ENCODE measurements around the gene SACS.

SACS gene

GRCh38 chr13:23453132-23453531 is 19.6 kb upstream of the SACS start:
- Histone ChIP-seq H3K4me2 (ENCODE audit: low read length) (no peak overlapping the region), H3K27me3 (ENCODE audit: low read depth, low read length) (0 out of 2 replicates have a peak, but pooled peaks cover 11% of the 10 kb centered on the region), H3K4me3 (ENCODE audit: low read length) (no peak overlapping the region), H3K36me3 (replicated peaks; ENCODE audit: low read depth, low read length) (no peaks in the 10 kb centered on the region), H3K27ac (ENCODE audit: low read length) (no peak overlapping the region), H2AFZ (ENCODE audit: low read depth, low read length) (no peak overlapping the region), H3K79me2 (ENCODE audit: low read length) (no peaks in the 10 kb centered on the region), H3K9ac (ENCODE audit: low read length) (no peak overlapping the region), H3K9me3 (ENCODE audit: insufficient read depth, low read length) (no peaks in the 10 kb centered on the region), H4K20me1 (ENCODE audit: insufficient read depth, low read length) (no peaks in the 10 kb centered on the region), H3K4me1 (ENCODE audit: low read length) (0 out of 2 replicates have a peak, but pooled peaks cover 3% of the 10 kb centered on the region)
- no peak for TF ChIP-seq EZH2phosphoT487 (IDR thresholded peaks at IDR 0.05; ENCODE audit: low read depth)
- no peak for TF ChIP-seq CTCF (IDR thresholded peaks at IDR 0.05; ENCODE audit: low read depth, low read length)

- no peaks in the 10 kb centered on the region for H3K36me3 ChIP-seq (replicated peaks; ENCODE audit: low read depth, low read length)
- no peak for TF ChIP-seq CTCF (IDR thresholded peaks at IDR 0.05; ENCODE audit: low read depth, low read length)
- no peak for TF ChIP-seq EZH2phosphoT487 (IDR thresholded peaks at IDR 0.05; ENCODE audit: low read depth)
- H2AFZ ChIP-seq (ENCODE audit: low read depth, low read length) = no peak overlapping the region
- no peak overlapping the region for H3K4me3 ChIP-seq (ENCODE audit: low read length)
- H3K4me1 ChIP-seq (ENCODE audit: low read length) = 0 out of 2 replicates have a peak, but pooled peaks cover 3% of the 10 kb centered on the region
- H3K9ac ChIP-seq (ENCODE audit: low read length) = no peak overlapping the region
- H3K4me2 ChIP-seq (ENCODE audit: low read length) = no peak overlapping the region
- no peaks in the 10 kb centered on the region for H3K79me2 ChIP-seq (ENCODE audit: low read length)
- H3K27ac ChIP-seq (ENCODE audit: low read length) = no peak overlapping the region
- no peaks in the 10 kb centered on the region for H3K9me3 ChIP-seq (ENCODE audit: insufficient read depth, low read length)
- 0 out of 2 replicates have a peak, but pooled peaks cover 11% of the 10 kb centered on the region for H3K27me3 ChIP-seq (ENCODE audit: low read depth, low read length)
- H4K20me1 ChIP-seq (ENCODE audit: insufficient read depth, low read length) = no peaks in the 10 kb centered on the region
These were observed 17.0 kb upstream of the SACS start for GRCh38 chr13:23450340-23451046.

GRCh38 chr13:23449398-23450162 is 16.1 kb upstream of the SACS start:
- H3K9ac ChIP-seq (ENCODE audit: low read length) = no peak overlapping the region

More at GRCh38 chr13:23449398-23450162, 16.1 kb upstream of the SACS start:
- Histone ChIP-seq H2AFZ (ENCODE audit: low read depth, low read length) (no peak overlapping the region), H3K4me1 (ENCODE audit: low read length) (0 out of 2 replicates have a peak, but pooled peaks cover 3% of the 10 kb centered on the region), H3K79me2 (ENCODE audit: low read length) (no peaks in the 10 kb centered on the region), H3K9me3 (ENCODE audit: insufficient read depth, low read length) (no peaks in the 10 kb centered on the region), H3K4me3 (ENCODE audit: low read length) (no peak overlapping the region), H3K4me2 (ENCODE audit: low read length) (no peak overlapping the region), H3K36me3 (replicated peaks; ENCODE audit: low read depth, low read length) (no peaks in the 10 kb centered on the region), H3K27me3 (ENCODE audit: low read depth, low read length) (0 out of 2 replicates have a peak, but pooled peaks cover 11% of the 10 kb centered on the region), H3K27ac (ENCODE audit: low read length) (no peak overlapping the region), H4K20me1 (ENCODE audit: insufficient read depth, low read length) (no peaks in the 10 kb centered on the region)
- TF ChIP-seq CTCF (IDR thresholded peaks at IDR 0.05; ENCODE audit: low read depth, low read length) (no peak), EZH2phosphoT487 (IDR thresholded peaks at IDR 0.05; ENCODE audit: low read depth) (no peak)
